IMR-90 (cell line): ENCODE data around the gene SERPINF2. TPM values are rescaled to one million over a fixed set of nuclear protein-coding genes. Genes with fewer than 3 reads are reported as not detected.

Experiments
- ATAC-seq: fragments of 200-7000 bp; cut with Tn5 transposase; 2 replicates; pipeline ENCODE4 v1.9.1; 2020; ENCODE audit warnings: low read depth, mild to moderate bottlenecking, moderate library complexity
- BruUV-seq: library from RNA; stranded (reverse); fragments of 400-500 nt; replicated peaks from 2 replicates; lab custom pipeline; 2021; lab: Mats Ljungman, UMichigan
- CTCF ChIA-PET: fragments of 300-600 bp; formaldehyde crosslinking; extraction: SDS; loops from one replicate; lab custom pipeline; 2021; ENCODE audit warnings: antibody characterized with exemption; lab: Yijun Ruan, JAX
- POLR2A ChIA-PET: fragments of 300-600 bp; sonication (Branson Sonifier 250); formaldehyde crosslinking; loops from one replicate; lab custom pipeline; 2022; ENCODE audit warnings: antibody characterized with exemption; ENCODE audit not compliant: unreplicated experiment; lab: Charles Lee
- DNase-seq: peaks from one replicate; pipeline ENCODE4 v3.0.0; 2013
- H2AFZ ChIP-seq: replicated peaks from 2 replicates; pipeline ENCODE3; 2013; ENCODE audit warnings: low read length, mild to moderate bottlenecking; ENCODE audit not compliant: poor library complexity
- H2AK5ac ChIP-seq: 2 replicates; pipeline ENCODE4 v1.6.1; 2013; ENCODE audit warnings: low read depth, low read length, inconsistent platforms
- H2AK9ac ChIP-seq: replicated peaks from 2 replicates; pipeline ENCODE3; 2013; ENCODE audit warnings: mild to moderate bottlenecking, low read depth, low read length, moderate library complexity; ENCODE audit not compliant: poor library complexity
- H2BK120ac ChIP-seq: 2 replicates; pipeline ENCODE4 v1.6.1; 2013; ENCODE audit warnings: low read depth, low read length, inconsistent platforms
- H2BK15ac ChIP-seq: 3 replicates; pipeline ENCODE4 v1.6.1; 2013; ENCODE audit warnings: low read depth, low read length, inconsistent platforms
- H2BK20ac ChIP-seq: 2 replicates; pipeline ENCODE4 v1.6.1; 2013; ENCODE audit warnings: low read depth, mild to moderate bottlenecking, inconsistent platforms, low read length, moderate library complexity
- H2BK5ac ChIP-seq: 2 replicates; pipeline ENCODE4 v1.6.1; 2013; ENCODE audit warnings: mild to moderate bottlenecking, low read depth, low read length, inconsistent platforms; ENCODE audit not compliant: poor library complexity, severe bottlenecking
- H3K14ac ChIP-seq: replicated peaks from 2 replicates; pipeline ENCODE4 v1.6.1; 2013; ENCODE audit warnings: low read depth, low read length, inconsistent platforms
- H3K18ac ChIP-seq: 2 replicates; pipeline ENCODE4 v1.6.1; 2013; ENCODE audit warnings: low read depth, low read length, control low read depth
- H3K23ac ChIP-seq: 2 replicates; pipeline ENCODE4 v1.6.1; 2013; ENCODE audit warnings: low read depth, low read length, inconsistent platforms
- H3K27ac ChIP-seq: 2 replicates; pipeline ENCODE4 v1.5.1; 2013; ENCODE audit warnings: mild to moderate bottlenecking, control low read depth, low read length; ENCODE audit not compliant: insufficient read depth
- H3K27me3 ChIP-seq: 2 replicates; pipeline ENCODE4 v1.6.1; 2013; ENCODE audit warnings: low read length; ENCODE audit not compliant: control insufficient read depth, insufficient read depth
- H3K36me3 ChIP-seq: 2 replicates; pipeline ENCODE4 v1.6.1; 2013; ENCODE audit warnings: low read length, mixed read lengths; ENCODE audit not compliant: control insufficient read depth, insufficient read depth
- H3K4ac ChIP-seq: 2 replicates; pipeline ENCODE4 v1.6.1; 2013; ENCODE audit warnings: low read depth, low read length, inconsistent platforms
- H3K4me1 ChIP-seq: 2 replicates; pipeline ENCODE4 v1.6.1; 2013; ENCODE audit warnings: low read length, mixed read lengths; ENCODE audit not compliant: control insufficient read depth, insufficient read depth
- H3K4me2 ChIP-seq: 2 replicates; pipeline ENCODE4 v1.6.1; 2013; ENCODE audit warnings: low read depth, mild to moderate bottlenecking, control low read depth, low read length, moderate library complexity
- H3K4me3 ChIP-seq: 2 replicates; pipeline ENCODE4 v1.5.1; 2013; ENCODE audit warnings: low read depth, mild to moderate bottlenecking, control low read depth, low read length, moderate library complexity; ENCODE audit not compliant: insufficient read depth
- H3K56ac ChIP-seq: 2 replicates; pipeline ENCODE4 v1.6.1; 2013; ENCODE audit warnings: low read length, inconsistent platforms; ENCODE audit not compliant: insufficient read depth; ENCODE audit errors: extremely low read depth
- H3K79me1 ChIP-seq, 2 experiments: 2 replicates each; pipeline ENCODE4 v1.6.1; 2013; ENCODE audit warnings: low read length in 2 of 2, inconsistent platforms in 1 of 2, low read depth in 1 of 2
- H3K9ac ChIP-seq: 2 replicates; pipeline ENCODE4 v1.6.1; 2013; ENCODE audit warnings: low read depth, low read length, control low read depth
- H3K9me1 ChIP-seq: 2 replicates; pipeline ENCODE4 v1.6.1; 2013; ENCODE audit warnings: low read length, inconsistent platforms; ENCODE audit not compliant: insufficient read depth
- H3K9me3 ChIP-seq: 2 replicates; pipeline ENCODE4 v1.6.1; 2013; ENCODE audit warnings: low read length; ENCODE audit not compliant: control insufficient read depth, insufficient read depth
- H4K20me1 ChIP-seq: 2 replicates; pipeline ENCODE4 v1.6.1; 2013; ENCODE audit warnings: low read length, inconsistent platforms; ENCODE audit not compliant: insufficient read depth
- H4K5ac ChIP-seq: 2 replicates; pipeline ENCODE4 v1.6.1; 2013; ENCODE audit warnings: mild to moderate bottlenecking, low read depth, low read length, control low read depth
- H4K8ac ChIP-seq, 2 experiments: 2 replicates each; pipeline ENCODE4 v1.6.1; 2013; ENCODE audit warnings: low read depth in 2 of 2, low read length in 2 of 2, control low read depth in 1 of 2, inconsistent platforms in 1 of 2
- H4K91ac ChIP-seq: 2 replicates; pipeline ENCODE4 v1.6.1; 2013; ENCODE audit warnings: low read depth, low read length, inconsistent platforms; ENCODE audit not compliant: insufficient read depth
- BHLHE40 ChIP-seq: fragments of 150-350 bp; IDR thresholded peaks from 2 replicates; pipeline ENCODE4 v1.6.1; 2016; ENCODE audit warnings: mild to moderate bottlenecking, low read depth, low read length
- CEBPB ChIP-seq: IDR thresholded peaks from 2 replicates; pipeline ENCODE4 v1.6.1; 2012; ENCODE audit warnings: low read depth, low read length, improper control_type of control experiment
- RFX5 ChIP-seq: IDR thresholded peaks from 2 replicates; pipeline ENCODE4 v1.8.0; 2012; ENCODE audit warnings: low read depth, mild to moderate bottlenecking, low read length, moderate library complexity
- WGBS, 2 experiments: methylation state at CpG; one replicate each; pipeline versions ENCODE4 v1.1.5 to v1.1.7; 2013; ENCODE audit warnings: missing lambda C conversion rate in 2 of 2; ENCODE audit not compliant: insufficient read length in 1 of 2; ENCODE audit errors: extremely low coverage in 2 of 2; 5-methylcytosine and 5-hydroxymethylcytosine counted together
- dilution Hi-C: fragments of 300-500 bp; cut with HindIII; formaldehyde crosslinking; loops from one replicate; pipeline ENCODE4 v1.14.3; 2018; ENCODE audit warnings: low sequenced_read_pairs; ENCODE audit not compliant: unreplicated experiment
- in situ Hi-C: fragments of 300-500 bp; cut with MboI; formaldehyde crosslinking; loops from 3 replicates; pipeline ENCODE4 v1.14.3; 2019; ENCODE audit warnings: low sequenced_read_pairs, inconsistent platforms, mixed read lengths
- intact Hi-C: fragments of 100-400 bp; cut with micrococcal nuclease; formaldehyde crosslinking; loops from 2 replicates; pipeline ENCODE4 v1.10.0; 2022
- polyA plus RNA-seq, 3 experiments: library from polyadenylated mRNA; depleted of rRNA; stranded (reverse); fragments of >200 nt; gene quantifications; 2 replicates each; pipeline ENCODE4 v1.2.3, GENCODE V29; 2012; ENCODE audit warnings: low replicate concordance in 1 of 3
- total RNA-seq: library from RNA; depleted of rRNA; stranded (reverse); fragments of >200 nt; gene quantifications from 2 replicates; pipeline ENCODE4 v1.2.3, GENCODE V29; 2012
- TF ChIP-seq, protein P1 (sequence below): fragments of 150-350 bp; IDR thresholded peaks from 2 replicates; pipeline ENCODE4 v1.6.1; 2017; ENCODE audit warnings: mild to moderate bottlenecking, antibody characterized with exemption, low read length, low read depth

Gene SERPINF2
- total and polyA plus RNA-seq, 2 of the 4 experiments (the other 2 are of a cell fraction): not detected

DNA sequence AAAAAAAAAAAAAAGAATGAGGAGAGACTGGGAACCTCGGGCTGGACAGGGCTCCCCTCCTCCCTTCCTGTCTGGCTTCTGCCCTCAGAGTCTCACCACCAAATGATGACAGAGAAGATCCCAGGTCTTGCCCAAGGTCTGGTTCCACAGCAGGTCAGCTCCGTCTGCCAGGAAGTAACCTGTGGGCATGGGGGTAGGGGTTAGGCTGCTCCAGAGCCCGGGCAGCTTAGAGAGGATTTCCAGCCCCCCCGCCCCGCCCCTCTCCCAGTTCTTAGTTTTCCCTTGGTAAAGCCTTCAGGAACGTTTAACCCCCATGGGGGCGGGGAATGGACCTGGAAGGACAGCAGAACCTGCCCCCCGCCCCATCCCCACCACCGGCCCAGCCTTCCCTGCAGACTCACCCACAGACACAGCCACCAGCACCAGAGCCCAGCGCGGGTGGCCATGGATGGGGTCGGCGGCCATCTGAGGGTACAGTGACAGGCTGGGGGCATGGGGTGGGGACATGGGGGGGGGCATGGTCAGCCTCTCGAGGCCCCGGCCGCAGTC lies 33.2 kb upstream of the SERPINF2 start:
- Histone ChIP-seq H3K18ac (no peak overlapping the region; the same call in 1 of the 2 replicates), H3K4me3 (peak overlapping the region; percentile 69), H2AK9ac (no peak overlapping the region), H3K4ac (peak overlapping the region; percentile 5; the same call in 1 of the 2 replicates), H3K27ac (peak overlapping the region; percentile 16), H2BK5ac (no peak overlapping the region), H2BK15ac (no peak overlapping the region), H3K9ac (peak overlapping the region; percentile 46; the same call in 1 of the 2 replicates), H2AK5ac (peak overlapping the region; percentile 73; the same call in 1 of the 2 replicates), H3K4me2 (peak overlapping the region; percentile 47; the same call in 1 of the 2 replicates), H4K8ac (peak overlapping the region in 1 of 2 experiments; percentile 31; a peak in 1 of 4 replicates), H2AFZ (no peak overlapping the region), H4K5ac (no peak overlapping the region), H3K9me3 (no peaks in the 10 kb centered on the region), H3K4me1 (peaks cover 27% of the 10 kb centered on the region), H3K14ac (no peak overlapping the region), H3K79me1 (peaks cover 0 to 48% of the 10 kb centered on the region in 2 experiments; a peak in 2 of 4 replicates), H3K23ac (no peak overlapping the region), H3K27me3 (no peaks in the 10 kb centered on the region), H2BK120ac (no peak overlapping the region), H2BK20ac (no peak overlapping the region), H4K91ac (no peak overlapping the region; the same call in 1 of the 2 replicates), H4K20me1 (peaks cover 52% of the 10 kb centered on the region), H3K56ac (no peak overlapping the region; the same call in 1 of the 2 replicates), H3K36me3 (peaks cover 40% of the 10 kb centered on the region), H3K9me1 (peaks cover 12% of the 10 kb centered on the region)
- in situ Hi-C loops (loop anchor here (25.0 kb wide), 1 partner anchor 328 kb away; the partner anchor contains the start of genes DPH1, OVCA2 and RTN4RL1), dilution Hi-C loops (no loop called here), intact Hi-C loops (no loop called here)
- BruUV-seq: no TSS peak
- ATAC-seq (peak; percentile 1; the same call in 1 of the 2 replicates), DNase-seq (no peak)
- no CpG with 5 or more reads among the region's 16 CpGs for WGBS, 2 experiments
- TF ChIP-seq BHLHE40 (no peak), RFX5 (no peak), CEBPB (peak; percentile 37; the same call in 1 of the 2 replicates)
- TF ChIP-seq, protein P1, sequence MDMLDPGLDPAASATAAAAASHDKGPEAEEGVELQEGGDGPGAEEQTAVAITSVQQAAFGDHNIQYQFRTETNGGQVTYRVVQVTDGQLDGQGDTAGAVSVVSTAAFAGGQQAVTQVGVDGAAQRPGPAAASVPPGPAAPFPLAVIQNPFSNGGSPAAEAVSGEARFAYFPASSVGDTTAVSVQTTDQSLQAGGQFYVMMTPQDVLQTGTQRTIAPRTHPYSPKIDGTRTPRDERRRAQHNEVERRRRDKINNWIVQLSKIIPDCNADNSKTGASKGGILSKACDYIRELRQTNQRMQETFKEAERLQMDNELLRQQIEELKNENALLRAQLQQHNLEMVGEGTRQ: no peak
- POLR2A ChIA-PET: interaction anchor here (0.6 to 0.7 kb wide), 2 partner anchors 26 to 681 kb away, joined by 3 to 20 read pairs; no protein-coding TSS in a partner anchor
- CTCF ChIA-PET: no interaction called here
